Measurements from ENCODE around the gene TENT4A.

DNA sequence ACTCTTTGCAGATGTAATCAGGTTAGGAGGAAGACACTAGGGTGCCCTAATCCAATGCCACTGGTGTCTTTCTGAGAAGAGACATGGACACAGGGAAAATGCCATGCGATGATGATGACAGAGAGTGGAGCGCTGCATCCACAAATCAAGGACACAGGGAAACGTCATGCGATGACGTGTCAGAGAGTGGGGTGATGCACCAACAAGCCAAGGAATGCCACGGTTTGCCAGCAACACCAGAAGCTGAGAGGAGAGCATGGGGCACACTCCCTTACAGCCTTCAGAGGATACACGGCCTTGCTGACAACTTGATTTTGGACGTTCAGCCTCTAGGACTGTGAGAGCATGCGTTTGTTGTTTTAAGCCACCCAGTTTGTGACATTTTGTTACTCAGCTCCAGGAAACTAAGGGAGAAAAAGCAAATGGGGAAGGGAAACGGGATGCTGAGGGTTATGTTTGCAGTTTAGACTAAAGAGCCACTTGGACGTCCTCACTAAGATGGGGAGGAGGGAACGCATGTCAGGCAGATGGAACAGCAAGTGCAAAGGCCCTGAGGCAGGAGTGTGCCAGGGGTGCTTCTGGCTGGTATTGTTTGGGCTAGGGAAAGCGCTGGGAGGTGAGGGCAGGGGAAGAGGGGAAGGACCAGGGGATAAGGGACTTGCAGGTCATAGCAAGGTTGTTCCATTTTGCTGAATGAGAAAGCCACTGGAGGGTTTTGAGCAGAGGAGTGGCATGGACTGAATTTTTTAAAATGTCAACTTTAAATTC lies 2.5 kb upstream of the TENT4A start:
- no peak for TF ChIP-seq POLR2AphosphoS5 (IDR thresholded peaks at IDR 0.05; ENCODE audit: low read depth, low read length)
- no peak for TF ChIP-seq POLR2A (IDR thresholded peaks at IDR 0.05; ENCODE audit: low read depth, low read length)
- no peak for TF ChIP-seq SPI1 (IDR thresholded peaks at IDR 0.05; ENCODE audit: low read depth, low read length)
- TF ChIP-seq TAF1 (IDR thresholded peaks at IDR 0.05; ENCODE audit: low read depth, low read length) = no peak
- TF ChIP-seq PAX5 (IDR thresholded peaks at IDR 0.05; ENCODE audit: insufficient read depth, low read length, severe bottlenecking) = no peak

Data from GM12891 (cell line).